Measurements from ENCODE around the gene RUNX3. TPM values are rescaled to one million over a fixed set of nuclear protein-coding genes. Genes with fewer than 3 reads are reported as not detected.

RUNX3 gene
- polyA plus RNA-seq, 3 donors, result 4.4 to 27.9 (median 6.7) TPM

DNA sequence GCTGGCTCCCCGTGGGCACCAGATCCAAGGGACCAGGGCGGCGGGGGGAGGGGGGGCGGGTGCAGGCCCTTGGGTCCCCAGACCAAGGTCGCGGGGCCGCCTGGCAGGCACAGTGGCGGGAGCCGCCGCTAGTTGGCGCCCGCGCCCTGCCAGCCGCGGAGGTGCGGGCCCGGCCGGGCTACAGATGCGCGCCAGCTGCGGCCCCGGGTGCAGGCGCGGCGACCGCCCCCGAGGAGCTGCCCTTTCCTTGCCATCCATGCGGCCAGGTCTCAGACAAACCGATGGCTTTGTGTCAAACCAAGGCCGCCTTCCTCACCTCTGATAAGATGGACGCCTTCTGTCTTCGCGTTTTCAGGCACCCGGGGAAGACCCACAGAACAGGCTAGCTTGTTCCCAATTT, 2.2 kb upstream of the RUNX3 start:
- WGBS (ENCODE audit: insufficient coverage), result under 1% methylated on average over 24 of the region's 34 CpGs
- H3K27ac Mint-ChIP-seq, result peak overlapping the region in 1 of 7 donors; percentile 69

DNA sequence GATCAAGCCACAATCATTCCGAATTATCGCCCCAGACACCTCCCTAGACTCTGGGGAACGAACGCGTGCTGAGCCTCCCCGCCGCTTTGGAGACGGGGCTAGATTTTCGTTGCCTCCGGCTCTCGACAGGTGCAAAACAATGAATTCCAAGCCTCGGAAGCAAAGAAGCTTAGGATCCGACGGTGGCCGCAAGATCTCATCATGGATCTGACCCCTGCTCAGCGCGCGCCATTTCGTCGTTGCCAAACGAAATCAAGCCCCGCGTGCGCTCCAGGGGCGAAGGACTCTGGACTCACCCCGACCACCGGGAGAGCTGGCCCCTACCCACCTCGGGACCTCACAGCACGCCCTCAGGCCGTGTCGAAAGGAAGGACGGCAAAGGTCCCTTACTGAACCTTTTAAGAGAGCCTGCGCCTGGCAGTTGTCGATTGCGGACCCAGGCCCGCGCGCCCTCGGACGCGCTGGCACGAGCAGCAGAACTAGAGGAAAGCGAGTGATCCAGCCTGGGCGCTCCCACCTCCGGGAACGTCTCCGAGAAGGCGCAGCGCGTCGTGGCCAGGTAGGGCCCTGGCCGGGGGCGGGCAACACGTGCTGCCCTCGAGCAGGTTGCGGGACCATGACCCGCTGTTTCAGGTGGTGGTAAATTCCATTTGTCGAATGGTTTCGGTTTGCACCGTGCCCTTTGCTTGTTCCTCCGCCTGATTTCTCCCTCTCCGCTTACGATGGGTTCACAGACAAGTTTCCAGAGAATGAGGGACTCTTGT, 1.6 kb upstream of the RUNX3 start:
- intact Hi-C loops (cut with micrococcal nuclease), result loop anchor here (1.0 to 5.0 kb wide), 4 partner anchors 36 to 171 kb away; no protein-coding TSS in a partner anchor
- H4K20me1 ChIP-seq (ENCODE audit: insufficient read depth, low read length), result peaks cover 29% of the 10 kb centered on the region
- no peak for DNase-seq
- no peaks in the 10 kb centered on the region for H3K9me3 ChIP-seq (replicated peaks in 1 of 2; ENCODE audit: control insufficient read depth in 1 of 2, insufficient read depth in 1 of 2, low read length in 2 of 2)
- H3K4me1 ChIP-seq (ENCODE audit: control insufficient read depth in 1 of 2, insufficient read depth in 2 of 2, low read length in 2 of 2), result peaks cover 39 to 54% of the 10 kb centered on the region in 2 donors
- peaks cover 6% of the 10 kb centered on the region for H3K79me2 ChIP-seq (ENCODE audit: insufficient read depth, low read length)
- Mint-ChIP-seq H3K4me3 (peak overlapping the region; percentile 41 to 78), H3K27ac (peak overlapping the region in 3 of 7 donors; percentile 24 to 79 (median 58)), H3K9me3 (peaks cover 0 to 17% (median 2%) of the 10 kb centered on the region in 7 donors), H3K36me3 (peaks cover 10 to 12% of the 10 kb centered on the region in 2 donors), H3K27me3 (ENCODE audit: low read depth in 3 of 3) (peaks cover 26 to 66% (median 62%) of the 10 kb centered on the region in 3 donors), H3K4me1 (peaks cover 30% of the 10 kb centered on the region)
- peaks cover 0 to 59% of the 10 kb centered on the region in 2 donors for H3K27me3 ChIP-seq (ENCODE audit: control insufficient read depth in 2 of 2, insufficient read depth in 2 of 2, low read length in 2 of 2)
- H3K9ac ChIP-seq (ENCODE audit: insufficient read depth, low read length, poor library complexity, severe bottlenecking), result no peak overlapping the region
- no peak overlapping the region for H2AFZ ChIP-seq (ENCODE audit: insufficient read depth, low read depth, low read length, poor library complexity, severe bottlenecking)
- TF ChIP-seq, protein P1, sequence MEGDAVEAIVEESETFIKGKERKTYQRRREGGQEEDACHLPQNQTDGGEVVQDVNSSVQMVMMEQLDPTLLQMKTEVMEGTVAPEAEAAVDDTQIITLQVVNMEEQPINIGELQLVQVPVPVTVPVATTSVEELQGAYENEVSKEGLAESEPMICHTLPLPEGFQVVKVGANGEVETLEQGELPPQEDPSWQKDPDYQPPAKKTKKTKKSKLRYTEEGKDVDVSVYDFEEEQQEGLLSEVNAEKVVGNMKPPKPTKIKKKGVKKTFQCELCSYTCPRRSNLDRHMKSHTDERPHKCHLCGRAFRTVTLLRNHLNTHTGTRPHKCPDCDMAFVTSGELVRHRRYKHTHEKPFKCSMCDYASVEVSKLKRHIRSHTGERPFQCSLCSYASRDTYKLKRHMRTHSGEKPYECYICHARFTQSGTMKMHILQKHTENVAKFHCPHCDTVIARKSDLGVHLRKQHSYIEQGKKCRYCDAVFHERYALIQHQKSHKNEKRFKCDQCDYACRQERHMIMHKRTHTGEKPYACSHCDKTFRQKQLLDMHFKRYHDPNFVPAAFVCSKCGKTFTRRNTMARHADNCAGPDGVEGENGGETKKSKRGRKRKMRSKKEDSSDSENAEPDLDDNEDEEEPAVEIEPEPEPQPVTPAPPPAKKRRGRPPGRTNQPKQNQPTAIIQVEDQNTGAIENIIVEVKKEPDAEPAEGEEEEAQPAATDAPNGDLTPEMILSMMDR (IDR thresholded peaks at IDR 0.05), result no peak
- H3K4me3 ChIP-seq (replicated peaks in 1 of 3; ENCODE audit: low read depth in 2 of 3, low read length in 3 of 3), result no peak overlapping the region
- WGBS (ENCODE audit: insufficient coverage), result 85% methylated on average over 63 of the region's 63 CpGs
- H3K4me2 ChIP-seq (replicated peaks; ENCODE audit: extremely low read depth, low read length, poor library complexity, severe bottlenecking), result peak overlapping the region; percentile 17
- no peak overlapping the region for H3K27ac ChIP-seq (ENCODE audit: low read depth in 1 of 2, low read length in 2 of 2)
- H3K36me3 ChIP-seq (replicated peaks in 1 of 2; ENCODE audit: control insufficient read depth in 1 of 2, insufficient read depth in 2 of 2, low read length in 2 of 2), result peaks cover 0 to 4% of the 10 kb centered on the region in 2 donors

More for the DNA sequence above, 2.2 kb upstream of the RUNX3 start:
- H3K79me2 ChIP-seq (ENCODE audit: insufficient read depth, low read length), result peaks cover 6% of the 10 kb centered on the region
- Mint-ChIP-seq H3K4me1 (peaks cover 26% of the 10 kb centered on the region), H3K36me3 (peaks cover 6% of the 10 kb centered on the region in 2 donors), H3K27me3 (ENCODE audit: low read depth in 3 of 3) (peaks cover 26 to 62% (median 60%) of the 10 kb centered on the region in 3 donors), H3K4me3 (peak overlapping the region; percentile 41 to 78), H3K9me3 (peaks cover 0 to 17% (median 2%) of the 10 kb centered on the region in 7 donors)
- peak; percentile 37 to 69 (median 60) for DNase-seq
- no peak overlapping the region for H2AFZ ChIP-seq (ENCODE audit: insufficient read depth, low read depth, low read length, poor library complexity, severe bottlenecking)
- H3K4me1 ChIP-seq (ENCODE audit: control insufficient read depth in 1 of 2, insufficient read depth in 2 of 2, low read length in 2 of 2), result peaks cover 36 to 48% of the 10 kb centered on the region in 2 donors
- H4K20me1 ChIP-seq (ENCODE audit: insufficient read depth, low read length), result peaks cover 22% of the 10 kb centered on the region
- peak overlapping the region; percentile 17 for H3K4me2 ChIP-seq (replicated peaks; ENCODE audit: extremely low read depth, low read length, poor library complexity, severe bottlenecking)
- no peak overlapping the region for H3K27ac ChIP-seq (ENCODE audit: low read depth in 1 of 2, low read length in 2 of 2)
- TF ChIP-seq, protein P1 (IDR thresholded peaks at IDR 0.05), result peak; percentile 95
- intact Hi-C loops (cut with micrococcal nuclease), result loop anchor here (1.0 to 5.0 kb wide), 4 partner anchors 35 to 170 kb away; no protein-coding TSS in a partner anchor
- H3K9me3 ChIP-seq (replicated peaks in 1 of 2; ENCODE audit: control insufficient read depth in 1 of 2, insufficient read depth in 1 of 2, low read length in 2 of 2), result no peaks in the 10 kb centered on the region
- peaks cover 0 to 53% of the 10 kb centered on the region in 2 donors for H3K27me3 ChIP-seq (ENCODE audit: control insufficient read depth in 2 of 2, insufficient read depth in 2 of 2, low read length in 2 of 2)
- H3K36me3 ChIP-seq (replicated peaks in 1 of 2; ENCODE audit: control insufficient read depth in 1 of 2, insufficient read depth in 2 of 2, low read length in 2 of 2), result no peaks in the 10 kb centered on the region
- H3K4me3 ChIP-seq (replicated peaks in 1 of 3; ENCODE audit: low read depth in 2 of 3, low read length in 3 of 3), result no peak overlapping the region
- no peak overlapping the region for H3K9ac ChIP-seq (ENCODE audit: insufficient read depth, low read length, poor library complexity, severe bottlenecking)
